Measurements from ENCODE around the gene GNGT1. TPM values are rescaled to one million over a fixed set of nuclear protein-coding genes. Genes with fewer than 3 reads are reported as not detected.

GNGT1 gene
- total RNA-seq, 1 donor = not detected

DNA sequence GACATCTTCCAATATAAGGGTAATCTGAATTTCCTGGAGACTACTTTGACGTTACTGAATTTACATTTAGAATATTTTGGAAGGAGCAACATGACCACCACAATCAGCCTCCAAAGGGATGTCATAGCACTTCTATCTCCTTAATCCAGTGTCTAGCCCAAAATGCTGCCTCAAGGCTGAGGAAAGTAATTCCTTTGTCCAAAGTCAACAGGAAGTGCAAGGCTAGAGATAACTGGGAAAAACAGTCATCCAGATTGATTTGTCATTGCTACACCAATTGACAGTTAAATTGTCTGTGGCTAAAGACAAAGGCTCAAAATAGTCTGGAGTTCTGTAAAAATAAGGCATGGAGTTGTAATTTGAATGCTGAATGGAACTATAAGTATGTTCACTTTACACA is 11.9 kb upstream of the GNGT1 start:
- Histone ChIP-seq H2AFZ (ENCODE audit: low read length) (no peak overlapping the region), H3K4me2 (ENCODE audit: insufficient read depth, low read length) (no peak overlapping the region), H3K27ac (ENCODE audit: low read depth, low read length) (no peak overlapping the region), H3K79me2 (ENCODE audit: insufficient read depth, low read length) (peaks cover 2% of the 10 kb centered on the region), H3K4me3 (ENCODE audit: insufficient read depth, low read length) (no peak overlapping the region), H3K4me1 (ENCODE audit: insufficient read depth, low read length) (peaks cover 8% of the 10 kb centered on the region), H3K27me3 (ENCODE audit: insufficient read depth, low read length) (no peaks in the 10 kb centered on the region), H3K9me3 (ENCODE audit: low read depth, low read length) (no peaks in the 10 kb centered on the region), H3K36me3 (ENCODE audit: insufficient read depth, low read length) (no peaks in the 10 kb centered on the region), H4K20me1 (ENCODE audit: insufficient read depth, low read length) (no peaks in the 10 kb centered on the region)
- TF ChIP-seq, protein P1, sequence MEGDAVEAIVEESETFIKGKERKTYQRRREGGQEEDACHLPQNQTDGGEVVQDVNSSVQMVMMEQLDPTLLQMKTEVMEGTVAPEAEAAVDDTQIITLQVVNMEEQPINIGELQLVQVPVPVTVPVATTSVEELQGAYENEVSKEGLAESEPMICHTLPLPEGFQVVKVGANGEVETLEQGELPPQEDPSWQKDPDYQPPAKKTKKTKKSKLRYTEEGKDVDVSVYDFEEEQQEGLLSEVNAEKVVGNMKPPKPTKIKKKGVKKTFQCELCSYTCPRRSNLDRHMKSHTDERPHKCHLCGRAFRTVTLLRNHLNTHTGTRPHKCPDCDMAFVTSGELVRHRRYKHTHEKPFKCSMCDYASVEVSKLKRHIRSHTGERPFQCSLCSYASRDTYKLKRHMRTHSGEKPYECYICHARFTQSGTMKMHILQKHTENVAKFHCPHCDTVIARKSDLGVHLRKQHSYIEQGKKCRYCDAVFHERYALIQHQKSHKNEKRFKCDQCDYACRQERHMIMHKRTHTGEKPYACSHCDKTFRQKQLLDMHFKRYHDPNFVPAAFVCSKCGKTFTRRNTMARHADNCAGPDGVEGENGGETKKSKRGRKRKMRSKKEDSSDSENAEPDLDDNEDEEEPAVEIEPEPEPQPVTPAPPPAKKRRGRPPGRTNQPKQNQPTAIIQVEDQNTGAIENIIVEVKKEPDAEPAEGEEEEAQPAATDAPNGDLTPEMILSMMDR (IDR thresholded peaks at IDR 0.05; ENCODE audit: extremely low read depth, low read depth, low read length) = no peak
- peak; percentile 80 for DNase-seq (ENCODE audit: insufficient read length, low spot score, missing footprints)

DNA sequence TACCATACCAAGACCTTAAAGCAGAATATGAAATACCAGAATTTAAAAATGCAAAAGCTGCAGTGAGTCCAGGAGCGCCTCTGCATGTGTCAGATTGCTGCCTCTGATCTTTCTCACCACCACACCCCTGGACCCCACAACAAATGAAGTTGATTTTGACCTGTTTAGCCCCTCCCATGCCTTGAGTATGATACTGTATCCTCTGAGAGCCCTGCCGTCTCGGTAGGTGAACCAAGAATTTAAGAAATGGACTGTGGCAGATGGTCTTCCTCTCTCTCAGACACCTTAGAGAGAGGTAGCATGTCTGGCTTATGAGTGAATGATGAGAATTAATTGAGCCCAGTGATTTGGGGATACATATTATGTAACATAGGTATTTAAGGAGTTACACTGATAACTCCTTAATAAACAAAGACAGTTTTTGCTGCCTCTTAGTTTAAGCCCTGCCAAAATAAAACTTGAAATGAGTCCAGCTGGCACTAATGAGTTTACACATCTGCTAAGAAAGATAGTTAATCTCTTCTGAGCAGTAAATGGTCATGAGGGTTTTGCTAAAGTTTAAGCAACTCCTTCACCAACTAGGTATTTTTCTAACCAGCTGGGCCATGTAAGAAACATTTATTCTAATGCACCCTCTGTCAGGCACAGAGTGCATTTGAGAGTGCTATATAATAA is 11.3 kb upstream of the GNGT1 start:
- no peaks in the 10 kb centered on the region for H3K9me3 ChIP-seq (ENCODE audit: low read depth, low read length)
- DNase-seq (ENCODE audit: insufficient read length, low spot score, missing footprints) = peak; percentile 22
- TF ChIP-seq, protein P1 (IDR thresholded peaks at IDR 0.05; ENCODE audit: extremely low read depth, low read depth, low read length) = no peak

DNA sequence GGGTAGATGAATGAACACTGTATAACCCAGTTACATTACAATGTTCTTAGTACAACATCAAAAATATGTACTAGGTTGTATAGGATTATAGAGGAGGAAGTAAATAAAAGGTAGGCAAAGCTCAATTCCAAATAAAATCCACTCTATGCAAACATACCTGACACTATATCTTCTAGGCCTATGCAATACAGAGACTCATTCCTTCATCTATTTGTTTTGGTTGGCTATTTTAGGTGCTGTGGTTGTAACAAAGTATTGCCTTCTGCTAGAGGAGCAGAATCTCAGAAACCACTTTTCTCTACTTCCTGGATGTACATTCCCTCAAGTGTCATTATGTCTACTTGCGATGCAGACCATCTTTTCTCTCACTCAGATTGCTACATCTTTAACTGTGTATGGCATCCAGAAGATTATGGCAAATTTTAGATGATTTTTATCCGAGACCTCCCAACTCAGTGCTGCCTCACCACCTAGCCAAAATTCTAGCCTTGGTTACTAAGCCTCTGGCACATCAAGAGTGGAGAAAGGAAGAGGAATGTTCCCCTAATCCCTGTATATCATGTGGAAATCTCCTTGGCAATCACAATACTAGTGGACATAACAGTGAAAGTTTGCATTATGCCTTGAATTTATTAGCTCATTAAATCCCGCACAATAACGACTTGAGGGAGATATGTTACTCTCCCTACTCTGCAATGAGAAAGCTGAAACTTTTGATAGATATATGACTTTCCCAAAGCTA is 10.3 kb upstream of the GNGT1 start:
- no peak for DNase-seq (ENCODE audit: insufficient read length, low spot score, missing footprints)
- TF ChIP-seq, protein P1 (IDR thresholded peaks at IDR 0.05; ENCODE audit: extremely low read depth, low read depth, low read length) = no peak
- no peak overlapping the region for H3K4me3 ChIP-seq (ENCODE audit: insufficient read depth, low read length)

More for the DNA sequence above, 11.3 kb upstream of the GNGT1 start:
- H3K27ac ChIP-seq (ENCODE audit: low read depth, low read length) = no peak overlapping the region
- H3K4me3 ChIP-seq (ENCODE audit: insufficient read depth, low read length) = no peak overlapping the region
- H3K79me2 ChIP-seq (ENCODE audit: insufficient read depth, low read length) = peaks cover under 1% of the 10 kb centered on the region
- H3K4me1 ChIP-seq (ENCODE audit: insufficient read depth, low read length) = peaks cover 4% of the 10 kb centered on the region
- no peak overlapping the region for H2AFZ ChIP-seq (ENCODE audit: low read length)
- no peak overlapping the region for H3K4me2 ChIP-seq (ENCODE audit: insufficient read depth, low read length)
- no peaks in the 10 kb centered on the region for H3K36me3 ChIP-seq (ENCODE audit: insufficient read depth, low read length)
- H4K20me1 ChIP-seq (ENCODE audit: insufficient read depth, low read length) = no peaks in the 10 kb centered on the region
- no peaks in the 10 kb centered on the region for H3K27me3 ChIP-seq (ENCODE audit: insufficient read depth, low read length)

GRCh38 chr7:93897680-93898079 is 8.7 kb upstream of the GNGT1 start:
- Histone ChIP-seq H2AFZ (ENCODE audit: low read length) (no peak overlapping the region), H3K79me2 (ENCODE audit: insufficient read depth, low read length) (no peaks in the 10 kb centered on the region), H3K4me1 (ENCODE audit: insufficient read depth, low read length) (no peaks in the 10 kb centered on the region), H3K4me2 (ENCODE audit: insufficient read depth, low read length) (no peak overlapping the region), H3K27ac (ENCODE audit: low read depth, low read length) (no peak overlapping the region), H3K9me3 (ENCODE audit: low read depth, low read length) (no peaks in the 10 kb centered on the region), H3K4me3 (ENCODE audit: insufficient read depth, low read length) (no peak overlapping the region), H4K20me1 (ENCODE audit: insufficient read depth, low read length) (no peaks in the 10 kb centered on the region), H3K36me3 (ENCODE audit: insufficient read depth, low read length) (no peaks in the 10 kb centered on the region), H3K27me3 (ENCODE audit: insufficient read depth, low read length) (no peaks in the 10 kb centered on the region)
- DNase-seq (ENCODE audit: insufficient read length, low spot score, missing footprints) = no peak
- TF ChIP-seq, protein P1 (IDR thresholded peaks at IDR 0.05; ENCODE audit: extremely low read depth, low read depth, low read length) = no peak

More for the DNA sequence above, 10.3 kb upstream of the GNGT1 start:
- Histone ChIP-seq H3K4me1 (ENCODE audit: insufficient read depth, low read length) (no peaks in the 10 kb centered on the region), H3K36me3 (ENCODE audit: insufficient read depth, low read length) (no peaks in the 10 kb centered on the region), H3K79me2 (ENCODE audit: insufficient read depth, low read length) (no peaks in the 10 kb centered on the region), H3K27me3 (ENCODE audit: insufficient read depth, low read length) (no peaks in the 10 kb centered on the region), H2AFZ (ENCODE audit: low read length) (no peak overlapping the region), H3K9me3 (ENCODE audit: low read depth, low read length) (no peaks in the 10 kb centered on the region), H3K27ac (ENCODE audit: low read depth, low read length) (no peak overlapping the region), H4K20me1 (ENCODE audit: insufficient read depth, low read length) (no peaks in the 10 kb centered on the region), H3K4me2 (ENCODE audit: insufficient read depth, low read length) (no peak overlapping the region)

Data from osteoblast (primary cell).